NCI-H510A (cell line): ENCODE results near the gene CHMP4B.
A peak's percentile ranks its signal among the peaks of the same experiment; 100 is the strongest.
"Not testable (repeated sequence)": the region's sequence is repeated elsewhere in the genome, so short reads cannot be mapped to it uniquely, and the experiment has no call there.

Source experiments
- DNase-seq: peaks from one replicate; lab custom pipeline; 2025; lab: John Stamatoyannopoulos, UW

The CHMP4B gene

DNA sequence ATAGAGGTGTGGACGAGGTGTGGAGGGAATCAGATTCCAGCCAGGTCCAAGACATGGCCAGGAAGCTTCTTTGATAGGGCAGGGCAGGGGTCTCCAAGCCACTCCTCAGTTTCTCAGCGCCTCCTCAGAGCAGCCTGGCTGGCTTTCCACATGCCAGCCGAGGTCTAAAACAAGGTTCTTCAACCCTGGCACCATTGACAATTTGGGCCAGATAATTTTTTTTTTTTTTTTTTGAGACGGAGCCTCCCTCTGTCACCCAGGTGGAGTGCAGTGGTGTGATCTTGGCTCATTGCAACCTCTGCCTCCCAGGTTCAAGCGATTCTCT is 21.3 kb upstream of the CHMP4B start:
- no peak for DNase-seq

DNA sequence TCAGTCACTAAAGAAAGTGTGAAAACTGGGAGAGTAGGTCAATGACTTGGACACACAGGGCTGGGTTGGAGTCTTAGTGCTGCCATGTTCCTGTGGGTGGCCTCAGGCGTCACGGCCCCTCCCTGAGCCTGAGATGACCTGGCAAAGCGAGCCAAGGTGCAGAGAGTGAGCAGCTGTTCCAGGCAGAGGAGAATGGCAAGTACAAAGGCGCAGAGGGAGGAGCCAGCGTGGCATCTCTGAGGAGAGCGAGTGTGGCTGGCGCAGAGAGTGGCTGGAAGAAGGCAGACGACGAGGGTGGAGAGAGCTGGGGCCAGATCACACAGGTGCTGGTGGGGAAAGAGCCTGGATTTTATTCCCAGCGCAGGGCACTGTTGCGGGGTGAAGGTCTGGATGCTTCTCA is 20.6 kb upstream of the CHMP4B start:
- peak; percentile 87 for DNase-seq

DNA sequence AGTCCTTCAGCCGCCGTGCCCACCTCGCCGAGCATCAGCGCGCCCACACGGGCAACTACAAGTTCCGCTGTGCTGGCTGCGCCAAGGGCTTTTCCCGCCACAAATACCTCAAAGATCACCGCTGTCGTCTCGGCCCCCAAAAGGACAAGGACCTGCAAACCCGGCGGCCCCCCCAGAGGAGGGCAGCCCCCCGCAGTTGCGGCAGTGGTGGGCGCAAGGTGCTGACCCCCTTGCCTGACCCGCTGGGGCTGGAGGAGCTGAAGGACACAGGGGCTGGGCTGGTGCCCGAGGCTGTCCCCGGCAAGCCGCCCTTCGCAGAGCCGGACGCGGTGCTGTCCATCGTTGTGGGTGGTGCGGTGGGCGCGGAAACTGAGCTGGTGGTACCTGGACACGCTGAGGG is 20.1 kb upstream of the CHMP4B start:
- DNase-seq = no peak

DNA sequence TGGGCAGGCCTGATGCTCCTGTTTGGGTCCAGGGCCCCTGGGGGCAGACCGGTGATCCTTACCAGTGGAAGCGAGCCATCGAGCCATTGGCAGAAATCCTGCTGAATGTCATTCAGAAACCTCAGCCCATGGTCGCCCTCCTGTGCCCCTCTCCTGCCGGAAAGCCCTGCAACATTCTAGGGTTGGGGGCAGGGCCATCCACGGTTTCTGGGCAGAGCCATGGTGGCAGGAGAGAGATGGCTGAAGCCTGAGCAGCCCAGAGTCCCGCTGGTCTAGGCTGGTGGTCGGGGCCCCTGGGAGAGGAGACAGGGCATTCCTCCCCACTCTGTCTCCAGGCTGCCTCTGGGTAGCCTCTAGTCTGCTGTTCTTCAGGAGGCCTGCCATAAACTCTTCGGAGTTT is 19.6 kb upstream of the CHMP4B start:
- no peak for DNase-seq

DNA sequence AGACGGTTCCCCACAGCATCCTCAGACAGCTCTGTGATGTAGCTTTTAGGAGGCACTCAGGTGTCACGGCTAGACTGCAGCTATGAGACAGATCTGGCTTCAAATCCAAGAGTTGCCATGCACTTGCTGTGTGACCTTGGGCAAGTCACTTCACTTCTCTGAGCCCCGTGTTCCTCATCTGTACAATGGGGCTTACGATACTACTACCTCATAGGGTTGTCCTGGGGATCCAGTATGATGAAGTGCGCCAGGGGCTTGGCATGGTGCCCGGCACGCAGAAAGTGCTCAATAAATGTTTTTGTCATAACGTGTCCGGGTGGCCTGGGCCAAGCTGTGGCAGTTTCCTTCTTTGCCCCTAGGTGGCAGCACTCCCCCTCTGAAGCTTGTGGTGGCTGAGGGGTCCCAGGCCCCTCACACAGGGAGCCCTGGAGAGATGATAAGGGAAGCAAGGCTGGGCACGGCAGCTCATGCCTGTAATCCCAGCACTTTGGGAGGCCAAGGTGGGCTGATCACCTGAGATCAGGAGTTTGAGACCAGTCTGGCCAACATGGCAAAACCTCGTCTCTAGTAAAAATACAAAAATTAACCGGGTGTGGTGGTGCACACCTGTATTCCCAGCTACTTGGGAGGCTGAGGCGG is 19.1 kb upstream of the CHMP4B start:
- no peak for DNase-seq

DNA sequence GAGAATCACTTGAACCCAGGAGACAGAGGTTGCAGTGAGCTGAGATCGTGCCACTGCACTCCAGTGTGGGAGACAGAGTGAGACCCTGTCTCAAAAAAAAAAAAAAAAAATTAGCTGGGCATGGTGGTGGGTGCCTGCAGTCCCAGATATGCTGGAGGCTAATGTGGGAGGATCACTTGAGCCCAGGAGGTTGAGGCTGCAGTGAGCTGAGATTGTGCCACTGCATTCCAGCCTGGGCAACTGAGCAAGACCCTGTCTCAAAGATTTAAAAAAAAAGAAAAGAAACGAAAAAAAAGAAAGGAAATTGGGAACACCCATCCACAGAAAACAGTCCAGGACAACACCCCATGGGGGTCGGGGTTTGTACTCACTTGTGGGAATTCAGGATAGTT is 18.6 kb upstream of the CHMP4B start:
- not testable (repeated sequence) for DNase-seq

DNA sequence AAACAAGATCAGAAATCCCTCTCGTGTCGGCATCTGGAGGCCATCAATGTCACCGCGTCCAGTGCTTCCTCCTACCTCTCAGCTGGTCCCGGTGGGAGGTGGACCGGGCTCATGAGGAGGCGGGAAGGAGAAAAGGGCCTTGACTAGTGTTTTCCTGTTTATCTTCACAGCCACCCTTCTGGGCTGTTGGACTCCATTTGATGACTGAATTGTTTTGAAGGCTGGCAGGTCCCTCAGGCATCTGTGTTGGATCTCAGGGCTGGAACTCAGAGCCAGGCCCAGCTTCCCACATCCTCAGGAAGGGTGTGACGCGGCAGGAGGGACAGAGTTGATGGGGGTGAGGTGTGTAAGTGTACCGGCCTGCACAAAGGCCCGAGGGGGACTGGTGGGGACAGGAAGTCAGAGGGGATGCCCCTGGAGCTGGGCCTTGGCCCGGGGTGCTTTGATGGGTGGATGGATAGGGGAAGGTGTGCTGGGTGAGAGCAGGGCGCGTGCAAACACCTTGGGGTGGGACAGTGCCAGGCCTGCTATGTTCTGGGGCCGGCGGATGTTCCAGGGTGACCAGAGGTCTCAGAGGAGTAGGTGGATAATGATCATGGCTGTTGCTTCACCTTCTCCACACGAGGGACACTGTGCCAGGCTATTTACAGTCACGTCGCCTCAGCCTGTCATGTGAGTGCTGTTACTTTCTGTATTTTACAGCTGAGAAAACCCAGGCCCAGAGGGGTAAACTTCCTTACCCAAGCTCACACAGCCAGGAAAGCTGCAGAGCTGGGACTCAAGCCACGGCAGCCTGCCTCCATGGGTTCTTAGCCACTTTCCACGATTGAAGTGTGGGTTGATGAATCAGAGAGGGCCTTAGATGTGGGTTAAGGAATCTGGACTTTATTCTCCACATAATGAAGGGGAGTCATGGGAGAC is 17.9 kb upstream of the CHMP4B start:
- DNase-seq = no peak

DNA sequence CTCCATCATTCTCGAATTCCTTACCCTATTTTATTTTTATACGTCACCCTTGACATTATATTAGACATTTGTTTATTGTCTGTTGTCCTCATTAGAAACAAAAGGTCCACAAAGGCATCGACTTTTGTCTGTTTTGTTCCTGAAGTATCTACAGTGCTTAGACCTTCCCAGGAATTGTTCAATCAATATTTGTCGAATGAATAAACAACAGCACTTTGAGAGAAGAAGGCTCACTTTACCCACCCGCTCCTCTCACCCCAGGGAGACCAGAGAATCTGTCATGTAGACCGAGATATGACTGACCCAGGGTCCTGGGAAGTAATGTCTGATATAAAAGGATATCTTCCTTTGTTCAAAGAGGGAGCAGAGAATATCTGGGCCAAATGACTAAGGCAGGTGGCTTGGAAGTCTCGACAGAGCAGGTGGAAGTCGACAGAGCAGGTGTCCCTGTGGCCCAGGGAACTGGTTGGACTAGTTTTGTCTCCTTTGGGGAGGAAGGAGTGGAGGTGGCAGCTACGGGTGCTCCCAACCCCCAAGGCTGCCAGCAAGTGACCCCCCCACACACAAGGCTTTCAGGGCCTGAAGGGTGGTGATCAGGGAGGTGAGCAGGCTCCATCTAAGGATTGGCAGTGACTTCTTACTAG is 14.8 kb upstream of the CHMP4B start:
- DNase-seq = peak; percentile 95

DNA sequence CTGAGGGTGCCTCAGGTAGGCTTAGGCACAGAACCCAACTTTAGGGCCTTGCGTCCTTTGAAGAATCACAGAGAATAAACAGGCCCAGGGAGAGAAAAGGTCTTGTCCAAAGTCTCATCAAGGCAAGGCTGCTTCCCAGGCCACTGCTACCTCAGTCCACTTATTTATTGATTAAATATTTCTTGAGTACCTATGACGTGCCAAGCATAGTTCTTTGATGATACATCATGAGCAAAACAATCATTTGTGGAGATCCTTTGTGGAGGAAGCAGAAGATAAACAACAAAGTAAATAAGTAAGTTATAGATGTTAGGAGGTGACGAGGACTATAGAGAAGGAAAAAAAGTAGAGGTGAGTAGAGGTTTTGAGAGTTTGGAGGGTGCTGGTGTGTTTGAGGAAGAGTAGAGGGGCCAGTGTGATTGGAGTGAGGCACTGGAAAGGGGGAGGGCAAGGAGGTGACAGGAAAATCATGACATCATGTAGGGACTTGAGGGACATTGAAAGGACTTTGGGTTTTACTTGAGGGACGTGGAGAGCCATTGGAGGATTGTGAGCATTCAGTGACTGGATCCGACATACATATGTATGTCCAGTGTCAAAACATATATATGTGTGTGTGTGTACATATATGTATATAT is 14.1 kb upstream of the CHMP4B start:
- peak; percentile 62 for DNase-seq

DNA sequence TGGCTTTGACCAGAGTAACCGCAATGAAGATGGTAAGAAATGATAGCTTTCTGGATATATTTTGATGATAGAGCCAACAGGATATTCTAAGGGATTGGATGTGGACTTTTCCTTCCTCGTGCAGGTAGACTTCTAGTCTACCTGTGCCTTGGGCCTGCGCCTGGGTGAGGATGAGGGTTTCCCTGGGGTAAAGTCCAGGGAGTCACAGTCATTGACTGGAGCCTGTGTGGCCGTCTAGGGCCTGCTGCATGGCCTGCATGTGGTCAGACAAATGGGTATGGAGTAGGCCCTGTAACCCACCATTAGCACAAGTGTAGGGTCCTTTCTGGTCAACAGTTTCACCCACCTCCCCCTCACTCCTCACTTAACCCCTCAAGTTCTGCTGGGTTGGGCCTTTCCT is 12.7 kb upstream of the CHMP4B start:
- DNase-seq = no peak

DNA sequence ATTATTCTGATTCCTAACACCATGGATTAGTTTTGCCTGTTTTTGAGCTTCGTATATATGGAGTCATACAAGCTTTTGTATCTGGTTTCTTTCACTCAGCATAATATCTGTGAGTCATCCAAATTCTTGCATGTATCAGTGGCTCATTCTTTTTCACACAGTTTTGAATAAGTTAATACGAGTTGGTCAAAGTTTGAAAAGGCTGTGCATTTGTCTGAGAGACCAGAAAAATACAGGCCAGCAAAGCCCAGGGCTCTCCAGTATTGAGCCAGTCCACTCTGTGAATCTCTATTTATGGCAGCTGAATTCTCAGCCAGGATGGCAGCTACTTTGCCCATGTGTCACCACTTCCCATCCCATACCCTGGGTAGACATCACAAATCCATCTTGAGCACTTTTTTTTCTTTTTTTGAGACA is 7.2 kb upstream of the CHMP4B start:
- no peak for DNase-seq

DNA sequence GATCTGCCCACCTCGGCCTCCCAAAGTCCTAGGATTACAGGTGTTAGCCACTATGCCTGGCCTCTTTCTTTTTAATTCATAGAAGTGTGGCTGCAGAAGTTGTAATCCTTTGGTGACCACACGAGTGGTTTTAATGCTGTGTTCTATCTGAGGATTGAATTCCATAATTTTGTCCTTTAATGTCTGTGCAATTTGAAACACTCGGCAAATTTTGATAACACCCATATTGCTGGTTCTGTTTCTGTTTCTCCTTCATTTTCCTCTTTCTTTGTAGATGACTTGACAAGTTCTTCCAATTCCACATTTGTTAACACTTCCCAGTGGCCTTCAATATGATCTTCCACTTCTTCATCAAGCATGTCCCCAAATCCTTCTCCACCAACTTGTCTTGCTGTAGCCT is 2.8 kb upstream of the CHMP4B start:
- no peak for DNase-seq

DNA sequence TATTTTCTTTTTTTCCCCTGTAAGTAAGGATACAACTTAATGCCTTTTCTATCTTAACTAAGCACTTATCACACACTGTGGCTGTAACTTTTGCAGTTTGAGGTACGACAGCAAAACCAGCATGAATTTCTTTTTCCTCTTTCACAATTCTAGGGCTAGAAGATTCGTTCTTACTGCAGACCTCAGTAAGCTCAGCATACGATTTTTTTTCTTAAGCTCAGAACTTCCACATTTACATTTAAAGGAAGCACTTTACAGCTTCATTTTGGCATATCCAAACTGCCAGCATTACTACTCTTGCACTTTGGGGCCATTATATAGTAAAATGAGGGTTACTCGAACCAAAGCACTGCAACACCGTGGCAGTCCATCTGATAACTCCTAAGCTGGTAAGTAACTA is 889 bp upstream of the CHMP4B start:
- DNase-seq = no peak

DNA sequence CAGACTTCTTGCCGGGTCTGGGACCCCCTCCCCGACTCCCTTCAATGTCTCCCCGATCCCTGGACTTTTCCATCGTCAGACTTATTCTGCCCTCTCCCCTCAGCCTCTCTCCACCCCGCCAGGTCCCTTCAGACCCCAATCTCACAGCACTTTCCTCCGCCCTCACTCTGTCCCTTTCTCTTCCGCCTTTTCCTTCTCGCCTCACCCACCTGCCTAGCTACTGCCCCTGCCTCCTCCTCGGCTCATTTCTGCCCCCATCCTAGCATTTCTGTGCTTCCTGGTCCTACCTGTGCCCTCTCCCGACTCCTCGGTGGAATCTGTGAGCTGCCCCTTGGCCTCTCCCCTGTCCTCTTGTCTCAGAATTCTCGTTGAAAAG is 616 bp downstream of the CHMP4B start:
- no peak for DNase-seq

DNA sequence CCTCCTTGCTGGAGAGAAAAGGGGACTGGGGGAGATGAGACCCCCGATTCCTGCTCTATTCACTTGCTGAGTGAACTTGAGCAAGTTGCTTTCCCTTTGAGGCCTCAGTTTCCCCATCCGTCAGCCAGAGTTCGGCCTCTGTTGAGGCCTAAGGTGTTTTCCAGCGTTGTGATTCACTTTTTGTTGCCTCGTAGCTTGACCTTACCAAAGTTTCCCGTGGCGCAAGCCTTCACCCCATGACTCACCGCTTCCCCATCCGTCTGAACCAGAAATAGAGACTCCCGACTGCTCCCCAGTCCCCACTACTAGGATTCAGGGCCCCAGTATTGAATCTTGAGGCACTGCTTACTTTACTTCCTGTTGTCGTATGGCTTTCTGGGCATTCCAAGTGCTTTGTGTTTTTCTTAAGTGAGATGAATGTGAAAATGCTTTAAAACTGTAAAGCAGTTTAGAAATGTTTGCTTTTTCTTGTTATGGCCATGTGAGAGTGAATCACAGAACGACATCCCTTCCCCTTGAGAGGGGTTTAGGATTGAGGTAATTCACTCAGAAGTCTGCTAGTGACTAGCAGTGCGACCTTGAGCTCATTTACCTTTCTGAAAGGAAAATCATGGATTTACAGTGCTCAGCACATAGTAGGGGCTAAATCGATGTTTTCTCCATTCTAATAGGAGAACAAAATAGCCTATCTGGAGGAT is 1.2 kb downstream of the CHMP4B start:
- no peak for DNase-seq

DNA sequence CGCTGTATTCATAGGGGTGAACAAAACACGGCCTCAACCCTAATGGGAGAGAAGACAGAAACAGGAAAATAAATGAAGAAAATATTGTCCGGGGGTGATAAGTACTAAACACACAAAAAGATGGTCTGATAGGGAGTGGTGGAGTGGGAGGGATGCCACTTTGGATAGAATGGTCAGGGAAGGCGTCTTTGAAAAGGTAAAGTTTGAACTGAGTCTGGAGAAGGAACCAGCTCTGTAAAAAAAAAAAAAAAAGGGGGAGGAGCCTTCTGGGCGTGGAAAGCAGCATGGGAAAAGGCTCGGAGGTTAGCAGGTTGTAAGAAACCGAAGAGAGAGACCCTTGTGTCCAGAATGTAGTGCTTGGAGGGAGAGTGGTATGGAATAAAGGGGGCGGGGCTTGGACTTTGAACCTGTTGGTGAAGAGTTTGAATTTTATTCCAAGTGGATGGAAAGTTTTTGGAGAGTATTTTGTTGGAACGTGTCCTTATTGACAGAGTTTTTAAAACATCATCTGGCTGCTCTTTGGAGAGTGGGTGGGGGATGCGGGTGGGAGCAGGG is 1.8 kb downstream of the CHMP4B start:
- DNase-seq = no peak

DNA sequence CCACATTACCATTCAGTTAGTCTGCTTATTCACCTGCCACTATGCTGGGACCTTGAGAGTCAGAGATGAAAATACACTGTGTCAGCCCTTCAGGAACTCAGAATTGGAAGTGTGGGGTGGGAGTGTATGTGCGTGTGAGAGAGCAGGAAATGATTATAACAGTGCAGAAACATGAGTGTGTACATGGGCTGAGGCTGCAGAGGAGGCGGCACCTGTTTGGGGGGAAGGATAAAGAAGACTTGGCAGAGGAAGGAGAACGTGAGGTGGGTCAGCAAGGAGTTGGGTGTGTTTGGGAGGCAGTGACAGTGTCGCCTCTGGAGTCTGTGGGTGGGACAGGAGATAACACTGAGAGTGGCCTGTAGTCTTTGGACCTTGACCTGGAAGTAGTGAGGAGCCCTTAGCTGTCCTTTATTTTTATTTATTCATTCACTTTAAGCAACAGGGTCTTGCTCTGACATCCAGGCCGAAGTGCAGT is 3.1 kb downstream of the CHMP4B start:
- no peak for DNase-seq

DNA sequence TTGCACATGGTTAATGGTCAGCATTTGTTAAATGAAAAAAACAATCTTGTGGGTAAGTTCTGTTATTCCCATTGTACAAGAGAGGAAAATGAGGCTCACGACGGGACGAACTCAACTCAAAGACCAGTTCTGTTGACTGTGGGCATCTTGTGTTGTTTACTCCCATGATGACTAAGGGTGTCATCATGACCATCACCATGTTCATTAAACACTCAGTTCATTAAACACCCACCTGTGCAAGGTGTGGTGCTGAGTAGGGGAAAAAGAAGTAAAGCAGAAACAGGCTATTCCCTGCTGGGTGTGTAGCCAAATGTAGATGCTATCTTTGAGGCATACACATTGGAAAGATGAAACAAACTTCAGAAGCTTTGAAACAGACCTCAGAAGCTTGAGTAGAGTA is 4.5 kb downstream of the CHMP4B start:
- DNase-seq = no peak

DNA sequence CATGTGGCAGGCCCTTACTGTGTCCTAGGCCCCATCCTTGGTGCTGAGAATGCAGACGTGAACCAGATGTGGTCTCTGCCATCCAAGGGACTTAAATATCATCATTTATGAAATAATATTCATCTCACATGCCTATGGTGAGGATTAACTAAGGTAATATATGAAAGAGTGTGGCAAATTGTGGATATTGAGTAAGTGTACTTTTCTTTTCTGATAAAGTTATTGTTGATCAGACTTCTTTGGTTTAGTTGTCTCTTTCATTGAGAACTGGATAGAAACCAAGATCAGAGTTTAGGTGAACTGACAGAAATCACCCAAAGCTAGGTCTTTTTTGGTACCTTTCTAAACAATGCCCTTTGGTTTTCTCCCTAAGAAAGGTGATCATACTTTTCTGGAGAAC is 5.0 kb downstream of the CHMP4B start:
- no peak for DNase-seq

DNA sequence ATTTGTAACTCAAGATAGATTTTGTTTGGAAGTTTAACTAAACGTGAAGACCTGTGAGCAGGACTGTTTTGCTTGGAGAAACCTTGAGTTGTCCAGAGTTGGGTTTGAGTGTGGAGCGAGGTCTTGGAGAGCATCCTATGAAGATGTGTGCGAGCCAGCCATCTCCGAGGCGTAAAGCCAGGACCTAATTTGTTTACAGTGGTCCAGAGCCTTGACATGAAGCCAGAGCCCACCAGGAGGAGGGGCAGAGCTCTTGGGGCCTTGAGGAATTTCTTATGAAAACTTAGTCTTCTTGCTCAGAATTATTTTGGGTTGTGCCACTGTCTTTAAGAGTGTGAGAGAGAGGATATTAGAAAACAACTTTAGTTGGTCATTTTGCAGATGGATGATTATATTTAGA is 6.3 kb downstream of the CHMP4B start:
- no peak for DNase-seq

DNA sequence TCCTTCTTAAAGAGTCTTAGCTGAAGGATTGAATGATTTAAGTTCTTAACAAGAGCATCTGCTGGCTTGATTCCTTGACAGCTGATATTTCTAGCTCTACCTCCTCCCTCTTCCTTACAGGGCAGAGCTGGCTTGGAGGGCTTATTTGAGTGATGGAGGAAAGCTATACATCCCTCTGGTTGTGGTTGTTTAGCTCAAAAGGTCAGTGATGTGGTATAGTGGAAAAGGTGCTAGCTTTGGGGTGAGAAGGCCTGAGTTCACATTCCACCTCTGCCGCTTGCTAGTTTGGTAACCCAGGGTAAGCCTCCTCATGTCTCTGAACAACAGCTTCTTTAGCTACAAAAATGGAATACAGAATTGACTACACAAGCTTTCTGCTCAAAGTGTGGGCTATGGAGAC is 8.3 kb downstream of the CHMP4B start:
- DNase-seq = no peak

DNA sequence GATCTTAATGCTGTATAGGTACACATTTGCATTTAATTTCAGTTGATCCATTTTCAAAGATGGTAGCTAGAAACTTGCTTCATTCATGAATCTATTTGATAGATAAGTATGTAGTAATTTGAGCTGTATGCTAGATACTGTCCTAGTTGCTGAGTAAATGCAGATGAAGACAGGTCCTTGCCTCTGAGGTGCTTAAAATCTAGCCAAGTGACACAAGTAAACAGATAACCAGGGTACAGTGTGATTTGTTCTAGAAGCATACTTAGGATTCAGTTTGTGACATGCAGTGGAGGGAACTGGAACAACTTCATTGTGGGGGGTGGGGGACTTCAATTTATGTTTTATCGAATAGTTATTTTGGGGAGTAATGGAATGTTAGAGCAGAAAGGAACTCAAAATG is 9.2 kb downstream of the CHMP4B start:
- DNase-seq = no peak
